ENCODE measurements around the gene MAML3. TPM values are rescaled to one million over a fixed set of nuclear protein-coding genes. Genes with fewer than 3 reads are reported as not detected.

The MAML3 gene
- total and polyA plus RNA-seq, 2 of the 13 experiments (the other 11 are each of a cell fraction or from before 2014, with no cell fraction given) = 0.05 to 0.13 TPM

DNA sequence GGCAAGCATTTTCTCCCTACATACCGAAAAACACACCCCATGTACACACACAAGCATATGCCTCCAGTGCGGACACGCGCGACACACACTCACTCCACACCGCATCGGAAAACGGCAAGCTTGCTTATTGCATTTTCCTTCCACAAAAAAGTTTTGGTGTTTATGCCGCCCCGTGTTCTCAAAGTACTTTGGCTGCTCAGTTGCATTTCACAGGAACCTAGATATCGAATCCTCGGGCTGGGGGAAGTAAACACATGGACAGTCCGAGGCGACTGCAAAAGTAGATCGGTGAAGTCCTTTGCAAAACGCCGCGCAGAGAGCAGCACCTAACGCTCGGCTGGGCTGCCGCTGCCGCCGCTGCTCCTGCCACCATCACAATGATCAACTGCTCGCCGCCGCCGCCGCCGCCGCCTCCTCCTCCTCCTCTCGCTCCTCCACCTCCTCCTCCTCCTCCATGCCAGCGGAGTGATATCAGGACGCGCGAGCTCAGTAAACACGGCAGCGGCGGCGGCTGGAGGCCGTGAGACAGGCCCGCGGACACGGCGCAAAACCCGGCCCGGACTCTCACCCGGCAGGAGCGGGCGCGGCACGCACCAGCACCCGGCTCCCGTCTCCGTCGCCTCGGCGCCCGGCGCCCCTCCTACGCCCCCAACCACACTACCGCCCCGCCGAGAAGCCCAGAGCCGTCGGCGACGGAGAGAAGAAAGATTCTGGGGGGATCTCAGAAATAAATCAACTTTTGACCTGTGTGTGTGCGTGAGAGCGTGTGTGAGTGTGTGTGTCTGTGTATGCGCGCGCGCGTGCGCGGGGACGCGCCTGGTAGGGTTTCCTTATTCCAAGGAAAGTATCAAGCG, at the start of gene MAML3 (continued):
- peak; percentile 90; the same call in 1 of the 2 replicates for TF ChIP-seq FOXK1 (CRISPR knock-in tag; IDR thresholded peaks at IDR 0.05; ENCODE audit: borderline replicate concordance, low read depth)
- TF ChIP-seq POLR2A (IDR thresholded peaks at IDR 0.05; ENCODE audit: insufficient read depth in 1 of 2, low read depth in 2 of 2, low read length in 2 of 2) = no peak
- no peak for TF ChIP-seq ZNF773 (CRISPR knock-in tag; IDR thresholded peaks at IDR 0.05; ENCODE audit: borderline replicate concordance)
- TF ChIP-seq, protein P1, sequence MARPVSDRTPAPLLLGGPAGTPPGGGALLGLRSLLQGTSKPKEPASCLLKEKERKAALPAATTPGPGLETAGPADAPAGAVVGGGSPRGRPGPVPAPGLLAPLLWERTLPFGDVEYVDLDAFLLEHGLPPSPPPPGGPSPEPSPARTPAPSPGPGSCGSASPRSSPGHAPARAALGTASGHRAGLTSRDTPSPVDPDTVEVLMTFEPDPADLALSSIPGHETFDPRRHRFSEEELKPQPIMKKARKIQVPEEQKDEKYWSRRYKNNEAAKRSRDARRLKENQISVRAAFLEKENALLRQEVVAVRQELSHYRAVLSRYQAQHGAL (CRISPR knock-in tag; IDR thresholded peaks at IDR 0.05; ENCODE audit: not compliant biosample characterization) = no peak
- no peak for TF ChIP-seq SRSF4 (IDR thresholded peaks at IDR 0.05; ENCODE audit: low read depth, low read length, poor library complexity, severe bottlenecking)
- TF ChIP-seq ZNF879 (CRISPR knock-in tag; IDR thresholded peaks at IDR 0.05) = no peak
- 0 out of 2 replicates have a peak, but pooled peaks have one; percentile 24 for TF ChIP-seq BORCS8-MEF2B (CRISPR knock-in tag; IDR thresholded peaks at IDR 0.05)
- TF ChIP-seq HCFC1 (IDR thresholded peaks at IDR 0.05; ENCODE audit: low read depth, low read length) = no peak
- TF ChIP-seq ZNF549 (CRISPR knock-in tag; IDR thresholded peaks at IDR 0.05) = no peak
- TF ChIP-seq TEAD3 (CRISPR knock-in tag; optimal IDR thresholded peaks at IDR 0.05; ENCODE audit: borderline replicate concordance) = peak; percentile 64
- peak; percentile 55 for TF ChIP-seq SAP130 (CRISPR knock-in tag; IDR thresholded peaks at IDR 0.05; ENCODE audit: low read depth)
- peak; percentile 55; the same call in 1 of the 3 replicates for TF ChIP-seq MXI1 (IDR thresholded peaks at IDR 0.05; ENCODE audit: borderline replicate concordance, low read depth, low read length)
- TF ChIP-seq FOXM1 (CRISPR knock-in tag; IDR thresholded peaks at IDR 0.05) = 0 out of 2 replicates have a peak, but pooled peaks have one; percentile 20
- peak; percentile 80; the same call in 1 of the 2 replicates for TF ChIP-seq ZNF547 (CRISPR knock-in tag; IDR thresholded peaks at IDR 0.05)
- no peak for TF ChIP-seq MED8 (CRISPR knock-in tag; IDR thresholded peaks at IDR 0.05; ENCODE audit: insufficient replicate concordance)
- 0 out of 2 replicates have a peak, but pooled peaks have one; percentile 56 for TF ChIP-seq ZNF337 (CRISPR knock-in tag; IDR thresholded peaks at IDR 0.05; ENCODE audit: borderline replicate concordance, low read depth)
- no peak for TF ChIP-seq ATF7-NPFF (CRISPR knock-in tag; IDR thresholded peaks at IDR 0.05; ENCODE audit: low read depth)
- no peak for TF ChIP-seq GTF2F1 (IDR thresholded peaks at IDR 0.05; ENCODE audit: low read length)
- TF ChIP-seq TMF1 (CRISPR knock-in tag; IDR thresholded peaks at IDR 0.05; ENCODE audit: low read depth) = no peak
- TF ChIP-seq, protein P2, sequence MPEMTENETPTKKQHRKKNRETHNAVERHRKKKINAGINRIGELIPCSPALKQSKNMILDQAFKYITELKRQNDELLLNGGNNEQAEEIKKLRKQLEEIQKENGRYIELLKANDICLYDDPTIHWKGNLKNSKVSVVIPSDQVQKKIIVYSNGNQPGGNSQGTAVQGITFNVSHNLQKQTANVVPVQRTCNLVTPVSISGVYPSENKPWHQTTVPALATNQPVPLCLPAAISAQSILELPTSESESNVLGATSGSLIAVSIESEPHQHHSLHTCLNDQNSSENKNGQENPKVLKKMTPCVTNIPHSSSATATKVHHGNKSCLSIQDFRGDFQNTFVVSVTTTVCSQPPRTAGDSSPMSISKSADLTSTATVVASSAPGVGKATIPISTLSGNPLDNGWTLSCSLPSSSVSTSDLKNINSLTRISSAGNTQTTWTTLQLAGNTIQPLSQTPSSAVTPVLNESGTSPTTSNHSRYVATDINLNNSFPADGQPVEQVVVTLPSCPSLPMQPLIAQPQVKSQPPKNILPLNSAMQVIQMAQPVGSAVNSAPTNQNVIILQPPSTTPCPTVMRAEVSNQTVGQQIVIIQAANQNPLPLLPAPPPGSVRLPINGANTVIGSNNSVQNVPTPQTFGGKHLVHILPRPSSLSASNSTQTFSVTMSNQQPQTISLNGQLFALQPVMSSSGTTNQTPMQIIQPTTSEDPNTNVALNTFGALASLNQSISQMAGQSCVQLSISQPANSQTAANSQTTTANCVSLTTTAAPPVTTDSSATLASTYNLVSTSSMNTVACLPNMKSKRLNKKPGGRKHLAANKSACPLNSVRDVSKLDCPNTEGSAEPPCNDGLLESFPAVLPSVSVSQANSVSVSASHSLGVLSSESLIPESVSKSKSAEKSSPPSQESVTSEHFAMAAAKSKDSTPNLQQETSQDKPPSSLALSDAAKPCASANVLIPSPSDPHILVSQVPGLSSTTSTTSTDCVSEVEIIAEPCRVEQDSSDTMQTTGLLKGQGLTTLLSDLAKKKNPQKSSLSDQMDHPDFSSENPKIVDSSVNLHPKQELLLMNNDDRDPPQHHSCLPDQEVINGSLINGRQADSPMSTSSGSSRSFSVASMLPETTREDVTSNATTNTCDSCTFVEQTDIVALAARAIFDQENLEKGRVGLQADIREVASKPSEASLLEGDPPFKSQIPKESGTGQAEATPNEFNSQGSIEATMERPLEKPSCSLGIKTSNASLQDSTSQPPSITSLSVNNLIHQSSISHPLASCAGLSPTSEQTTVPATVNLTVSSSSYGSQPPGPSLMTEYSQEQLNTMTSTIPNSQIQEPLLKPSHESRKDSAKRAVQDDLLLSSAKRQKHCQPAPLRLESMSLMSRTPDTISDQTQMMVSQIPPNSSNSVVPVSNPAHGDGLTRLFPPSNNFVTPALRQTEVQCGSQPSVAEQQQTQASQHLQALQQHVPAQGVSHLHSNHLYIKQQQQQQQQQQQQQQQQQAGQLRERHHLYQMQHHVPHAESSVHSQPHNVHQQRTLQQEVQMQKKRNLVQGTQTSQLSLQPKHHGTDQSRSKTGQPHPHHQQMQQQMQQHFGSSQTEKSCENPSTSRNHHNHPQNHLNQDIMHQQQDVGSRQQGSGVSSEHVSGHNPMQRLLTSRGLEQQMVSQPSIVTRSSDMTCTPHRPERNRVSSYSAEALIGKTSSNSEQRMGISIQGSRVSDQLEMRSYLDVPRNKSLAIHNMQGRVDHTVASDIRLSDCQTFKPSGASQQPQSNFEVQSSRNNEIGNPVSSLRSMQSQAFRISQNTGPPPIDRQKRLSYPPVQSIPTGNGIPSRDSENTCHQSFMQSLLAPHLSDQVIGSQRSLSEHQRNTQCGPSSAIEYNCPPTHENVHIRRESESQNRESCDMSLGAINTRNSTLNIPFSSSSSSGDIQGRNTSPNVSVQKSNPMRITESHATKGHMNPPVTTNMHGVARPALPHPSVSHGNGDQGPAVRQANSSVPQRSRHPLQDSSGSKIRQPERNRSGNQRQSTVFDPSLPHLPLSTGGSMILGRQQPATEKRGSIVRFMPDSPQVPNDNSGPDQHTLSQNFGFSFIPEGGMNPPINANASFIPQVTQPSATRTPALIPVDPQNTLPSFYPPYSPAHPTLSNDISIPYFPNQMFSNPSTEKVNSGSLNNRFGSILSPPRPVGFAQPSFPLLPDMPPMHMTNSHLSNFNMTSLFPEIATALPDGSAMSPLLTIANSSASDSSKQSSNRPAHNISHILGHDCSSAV (CRISPR knock-in tag; IDR thresholded peaks at IDR 0.05; ENCODE audit: borderline replicate concordance) = 0 out of 2 replicates have a peak, but pooled peaks have one; percentile 36
- TF ChIP-seq ZNF616 (CRISPR knock-in tag; IDR thresholded peaks at IDR 0.05; ENCODE audit: low read depth) = no peak
- no peak for TF ChIP-seq IKZF4 (CRISPR knock-in tag; IDR thresholded peaks at IDR 0.05; ENCODE audit: borderline replicate concordance, low read depth, not compliant biosample characterization)

Data from HepG2 (cell line).